HG02623 (cell line): ENCODE measurements around the gene DRAM1.
"Not testable (repeated sequence)": the region's sequence is repeated elsewhere in the genome, so short reads cannot be mapped to it uniquely, and the experiment has no call there.

Experiments used
- ATAC-seq: cut with Tn5 transposase; IDR thresholded peaks from one replicate; pipeline ENCODE4 v1.9.1; 2021; ENCODE audit warnings: moderate library complexity; ENCODE audit not compliant: unreplicated experiment

Gene DRAM1

DNA sequence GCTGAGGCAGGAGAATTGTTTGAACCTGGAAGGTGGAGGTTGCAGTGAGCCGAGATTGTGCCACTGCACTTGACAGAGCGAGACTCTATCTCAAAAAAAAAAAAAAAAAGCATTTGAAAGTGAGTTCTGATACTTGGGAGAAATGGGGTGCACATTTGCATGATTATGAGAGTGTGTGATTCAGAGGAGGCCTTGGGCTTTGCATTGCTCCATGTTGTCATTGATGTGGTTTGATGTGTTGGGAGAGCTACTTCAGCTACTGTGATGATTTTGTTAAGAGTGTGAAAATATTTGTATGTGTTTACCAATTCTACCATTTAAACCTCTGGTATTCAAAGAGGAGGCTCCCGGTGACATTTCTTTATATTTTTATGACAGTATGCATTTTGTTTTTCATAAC, 24.4 kb downstream of the DRAM1 start:
- no peak for ATAC-seq

DNA sequence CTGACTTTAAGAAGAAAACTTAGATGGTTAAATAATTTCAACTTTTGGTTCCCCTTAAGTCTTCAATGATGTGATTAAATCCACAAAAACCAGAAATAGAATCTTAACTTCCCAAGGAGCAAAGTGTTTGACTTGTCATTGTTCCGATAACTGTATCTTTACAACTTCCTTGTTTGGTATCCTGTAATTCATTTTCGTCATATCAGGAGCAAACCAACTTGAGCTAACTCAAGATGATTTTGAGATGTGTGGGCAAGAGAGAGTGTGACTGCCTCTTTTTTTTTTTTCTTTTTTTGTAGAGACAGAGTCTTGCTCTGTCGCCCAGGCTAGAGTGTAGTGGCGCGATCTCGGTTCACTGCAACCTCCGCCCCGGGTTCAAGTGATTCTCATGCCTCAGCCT, 25.3 kb downstream of the DRAM1 start:
- ATAC-seq = no peak

DNA sequence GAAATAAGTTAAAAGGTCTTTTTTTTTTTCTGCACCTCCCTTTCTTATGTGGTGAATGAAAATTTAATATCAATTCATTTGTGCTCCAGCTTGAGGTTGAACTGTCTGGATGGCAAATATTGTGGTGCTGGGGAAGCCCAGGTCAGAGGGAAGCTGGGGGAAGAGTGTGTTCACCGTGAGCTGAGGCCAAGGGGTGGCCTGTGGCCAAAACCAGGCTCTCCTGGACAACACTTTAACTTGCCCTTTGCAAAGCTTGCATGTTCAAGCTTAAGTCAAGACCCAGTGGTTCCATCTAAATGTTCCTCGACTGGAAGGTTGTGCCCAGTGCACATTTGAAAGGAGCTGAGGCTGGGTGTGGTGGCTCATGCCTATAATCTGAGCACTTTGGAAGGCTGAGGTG, 28.8 kb downstream of the DRAM1 start:
- ATAC-seq = no peak

DNA sequence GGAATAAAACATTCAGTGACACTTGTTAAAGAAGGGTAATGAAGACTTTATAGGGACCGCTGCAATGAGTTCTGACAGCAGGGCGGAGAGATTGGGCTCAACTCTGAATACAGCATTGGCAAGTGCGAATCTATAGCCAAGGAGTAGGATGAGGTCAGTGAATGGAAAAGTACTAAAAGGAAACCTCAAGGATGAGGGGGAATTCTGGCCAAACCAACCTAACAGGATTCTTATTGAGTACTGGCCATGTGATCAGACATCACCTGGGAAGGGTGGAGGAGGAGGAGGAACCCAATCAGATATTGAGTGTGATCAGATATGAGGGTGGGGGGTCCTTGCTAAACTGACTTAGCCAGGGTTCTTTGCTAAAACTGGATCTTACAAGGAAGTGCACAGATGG, 31.0 kb downstream of the DRAM1 start:
- no peak for ATAC-seq

DNA sequence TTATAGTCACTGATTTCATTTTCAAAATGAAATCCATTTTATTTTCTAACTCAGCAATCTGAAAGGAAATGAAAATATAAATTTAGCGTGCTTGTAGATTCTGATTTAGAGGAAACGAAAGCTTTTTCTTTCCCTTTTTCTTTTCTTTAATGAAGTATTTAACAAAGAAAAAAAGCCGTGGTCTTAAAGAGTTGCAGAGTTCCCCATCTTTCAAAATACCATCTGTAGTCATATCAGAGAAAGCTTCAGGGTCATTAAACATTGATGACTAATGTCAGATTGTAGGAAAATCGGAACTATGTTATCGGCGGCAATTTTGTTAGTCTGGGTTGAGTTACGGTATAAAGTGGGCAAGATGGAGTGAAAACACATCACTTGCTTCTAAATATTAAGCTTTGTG, 32.3 kb downstream of the DRAM1 start:
- no peak for ATAC-seq

DNA sequence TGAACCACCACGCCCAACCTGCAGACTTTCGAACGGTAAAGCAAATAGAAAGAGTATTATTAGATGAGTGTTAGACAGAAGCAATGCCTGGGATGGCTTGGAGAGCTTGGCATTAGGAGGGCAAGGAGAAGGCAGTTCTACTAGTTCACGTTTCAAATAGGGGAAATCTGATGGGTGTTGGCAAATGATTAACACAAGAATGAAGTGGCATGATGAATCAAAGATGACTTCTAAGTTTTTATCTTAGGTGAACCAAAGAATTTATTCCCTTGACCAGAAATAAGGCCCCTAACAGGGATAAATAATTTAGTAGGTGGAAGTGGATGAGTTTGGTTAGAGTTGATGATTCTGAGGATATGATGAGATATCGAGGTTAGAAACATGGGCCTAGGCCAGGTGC, 38.5 kb downstream of the DRAM1 start:
- no peak for ATAC-seq

DNA sequence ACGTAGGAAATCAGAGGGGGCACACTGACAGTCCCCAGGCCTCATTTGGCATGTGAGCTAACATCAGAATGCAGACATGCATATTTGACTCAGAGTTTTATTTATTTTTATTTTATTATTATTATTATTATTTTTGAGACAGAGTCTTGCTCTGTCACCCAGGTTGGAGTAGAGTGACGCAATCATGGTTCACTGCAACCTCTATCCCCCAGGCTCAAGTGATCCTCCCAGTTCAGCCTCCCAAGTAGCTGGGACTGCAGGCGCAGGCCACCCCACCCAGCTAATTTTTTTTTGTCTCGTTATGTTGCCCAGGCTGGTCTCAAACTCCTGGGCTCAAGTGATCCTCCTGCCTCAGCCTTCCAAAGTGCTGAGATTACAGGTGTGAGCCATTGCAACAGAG, 41.4 kb downstream of the DRAM1 start:
- not testable (repeated sequence) for ATAC-seq

DNA sequence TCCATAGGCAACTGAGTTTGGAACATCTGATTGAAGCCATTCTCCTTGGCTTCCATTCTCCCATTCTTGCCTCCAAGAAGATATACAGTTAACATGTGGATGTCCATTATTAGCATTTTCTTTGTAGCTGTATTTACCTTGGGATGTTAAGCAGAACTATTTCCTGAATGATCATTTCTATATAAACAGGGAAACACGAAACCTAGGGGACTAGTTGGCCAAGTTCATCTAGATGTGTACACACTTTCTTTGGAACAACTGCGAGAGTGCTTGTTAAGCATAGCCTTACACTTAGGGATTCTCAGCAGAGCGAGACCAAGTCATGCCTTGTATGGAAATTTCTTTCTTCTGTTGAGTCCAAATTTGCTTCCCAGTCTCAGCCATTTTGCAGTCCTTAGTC, 42.1 kb downstream of the DRAM1 start:
- ATAC-seq = no peak

DNA sequence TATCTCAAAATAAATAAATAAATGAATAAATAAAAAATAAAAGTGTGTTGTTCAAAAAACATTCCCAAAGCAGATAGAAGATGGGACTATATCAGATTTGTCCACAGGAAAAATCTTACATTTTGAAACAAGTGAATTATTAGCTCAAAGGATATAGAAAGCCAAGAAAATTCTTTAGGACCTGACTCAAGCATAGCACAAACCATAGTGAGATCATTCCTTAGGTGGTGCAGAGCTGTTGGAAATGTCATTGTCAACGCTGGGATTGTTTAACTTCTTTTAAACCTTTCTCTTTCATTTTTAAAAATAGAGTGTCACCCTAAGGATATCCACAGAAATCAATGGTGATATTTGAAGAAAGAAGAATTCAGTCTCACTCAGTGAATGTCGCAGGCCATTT, 43.5 kb downstream of the DRAM1 start:
- ATAC-seq = no peak

DNA sequence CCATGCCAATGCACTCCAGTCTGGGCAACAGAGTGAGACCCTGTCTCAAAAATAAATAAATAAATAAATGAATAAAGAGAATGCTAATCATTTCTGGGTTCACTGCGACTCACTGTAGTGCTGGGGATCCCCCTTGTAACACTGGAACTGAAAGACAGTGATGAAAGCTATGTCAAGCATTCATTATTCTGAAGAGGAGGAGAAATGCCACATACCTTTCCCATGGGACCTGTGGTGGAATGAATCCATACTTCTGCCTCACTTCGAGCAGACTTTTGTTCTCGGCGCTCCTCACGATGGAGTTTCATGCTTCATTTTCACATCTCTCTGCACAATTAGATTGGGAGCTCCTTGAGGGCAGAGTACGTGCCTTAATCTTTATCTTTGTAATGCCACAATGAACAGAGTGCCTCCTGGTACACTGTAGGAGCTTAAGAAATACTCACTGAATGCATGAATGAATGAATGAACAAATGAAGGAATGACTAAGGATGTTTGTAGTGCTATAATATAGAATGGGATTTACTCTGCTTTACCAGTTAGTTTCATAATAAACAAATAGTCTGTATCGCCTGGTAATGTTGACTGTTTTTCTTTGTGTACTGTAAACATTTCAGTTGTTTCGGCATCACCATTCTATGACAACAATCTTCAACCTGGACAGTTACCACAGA, 45.8 kb downstream of the DRAM1 start:
- ATAC-seq = no peak

DNA sequence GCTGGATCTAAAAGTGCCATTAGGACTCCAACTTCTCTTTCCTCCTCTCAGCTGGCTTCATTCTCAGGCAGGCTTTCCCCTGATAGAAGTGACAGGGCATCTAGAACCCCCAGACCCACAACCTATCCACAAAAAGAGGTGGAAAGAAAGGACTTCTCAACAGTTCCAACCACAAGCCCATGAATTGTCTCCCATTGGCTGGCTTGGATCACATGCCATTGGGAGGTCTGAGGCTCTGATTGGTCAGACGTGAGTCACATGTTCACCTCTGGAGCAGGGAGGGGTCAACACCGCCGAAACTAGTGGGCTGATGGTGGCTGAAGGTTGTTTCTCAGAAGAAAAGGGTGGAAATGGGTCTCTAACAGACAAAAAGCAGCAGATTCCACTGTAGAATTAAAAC, 47.2 kb downstream of the DRAM1 start:
- no peak for ATAC-seq

DNA sequence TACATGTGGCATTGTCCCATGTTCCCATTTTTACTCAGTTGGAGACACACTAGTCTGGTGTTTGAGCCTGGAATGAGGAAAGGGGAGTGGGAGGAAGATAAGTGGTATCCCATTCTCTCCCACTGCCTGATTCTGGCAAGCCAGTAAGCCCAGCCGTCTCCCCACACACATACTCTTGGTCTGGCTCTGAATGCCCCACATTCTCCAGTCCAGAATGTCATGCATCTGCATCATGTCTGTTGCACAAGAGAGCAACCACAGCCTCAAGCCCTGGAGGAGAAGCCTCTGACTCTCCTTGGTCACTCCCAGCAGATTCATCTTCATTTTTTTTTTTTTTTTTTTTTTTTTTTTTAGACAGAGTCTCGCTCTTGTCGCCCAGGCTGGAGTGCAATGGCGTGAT, 48.0 kb downstream of the DRAM1 start:
- no peak for ATAC-seq

DNA sequence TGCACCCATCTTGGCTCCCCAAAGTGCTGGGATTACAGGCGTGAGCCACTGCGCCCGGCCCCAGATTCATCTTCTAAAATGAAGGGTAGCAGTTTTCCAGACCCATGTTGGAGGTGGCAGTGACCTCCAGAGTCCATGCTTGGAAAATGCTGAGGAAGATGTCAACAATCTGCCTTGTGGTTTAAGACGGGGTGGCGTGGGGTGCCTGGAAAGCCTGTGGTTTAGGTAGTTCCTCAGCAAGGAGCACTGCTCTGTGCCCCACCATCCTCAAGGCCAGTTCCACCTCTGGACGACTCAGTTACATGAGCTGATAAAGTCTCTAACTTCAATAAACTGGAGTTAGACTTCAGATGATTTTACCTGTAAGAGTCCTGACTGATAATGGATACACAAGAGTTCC, 48.6 kb downstream of the DRAM1 start:
- ATAC-seq = no peak

DNA sequence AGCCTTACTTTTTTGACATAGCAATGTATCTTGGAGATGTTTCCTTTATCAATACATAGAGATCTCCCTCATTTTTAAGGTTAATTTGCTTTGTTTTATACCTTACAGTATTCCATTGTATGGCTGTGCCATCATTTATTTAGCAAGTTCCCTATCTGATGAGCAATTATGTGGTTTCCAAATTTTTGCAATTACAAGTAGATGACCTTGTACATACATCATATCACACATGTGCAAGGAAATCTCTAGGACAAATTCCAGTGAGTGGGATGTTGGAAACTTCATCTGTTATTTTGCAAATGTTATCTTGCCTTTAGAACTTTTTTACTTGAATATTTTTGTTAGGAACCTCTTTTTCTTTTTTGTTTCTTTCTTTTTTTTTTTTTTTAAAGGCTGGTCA, 49.7 kb downstream of the DRAM1 start:
- no peak for ATAC-seq

DNA sequence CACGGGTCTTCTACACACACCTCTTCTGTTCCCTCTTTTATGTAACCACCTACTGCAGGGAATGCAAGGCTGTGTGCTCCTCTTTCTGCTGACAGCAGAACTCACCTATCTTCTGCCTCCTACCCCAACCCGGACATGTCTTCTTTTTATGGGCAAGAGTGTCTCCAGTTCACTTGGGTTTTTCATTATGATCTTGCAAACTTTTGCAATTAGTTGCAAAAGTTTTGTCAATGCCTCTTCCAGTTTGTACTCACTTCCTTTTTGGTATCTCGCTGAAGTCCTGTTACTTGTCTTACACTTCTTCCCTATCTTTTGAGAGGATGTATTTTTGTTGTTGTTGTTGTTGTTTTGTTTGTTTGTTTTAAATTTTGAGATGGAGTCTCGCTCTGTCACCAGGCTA, 50.6 kb downstream of the DRAM1 start:
- no peak for ATAC-seq

DNA sequence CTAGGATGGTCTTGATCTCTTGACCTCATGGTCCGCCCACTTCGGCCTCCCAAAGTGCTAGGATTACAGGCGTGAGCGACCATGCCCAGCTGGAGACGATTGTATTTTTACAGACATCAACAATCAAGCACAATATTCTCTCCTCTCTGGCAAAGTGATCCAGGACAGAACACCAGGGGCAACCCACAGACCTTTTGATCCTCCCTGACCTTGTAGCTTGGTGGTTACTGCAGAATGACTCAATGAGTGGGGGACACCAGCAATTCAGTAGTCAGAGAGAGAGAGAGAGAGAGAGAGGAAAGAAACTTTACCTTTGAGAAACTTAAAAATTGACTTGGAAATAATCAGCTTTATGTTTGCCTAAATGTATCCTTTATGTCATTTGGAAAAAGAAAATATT, 51.2 kb downstream of the DRAM1 start:
- no peak for ATAC-seq

DNA sequence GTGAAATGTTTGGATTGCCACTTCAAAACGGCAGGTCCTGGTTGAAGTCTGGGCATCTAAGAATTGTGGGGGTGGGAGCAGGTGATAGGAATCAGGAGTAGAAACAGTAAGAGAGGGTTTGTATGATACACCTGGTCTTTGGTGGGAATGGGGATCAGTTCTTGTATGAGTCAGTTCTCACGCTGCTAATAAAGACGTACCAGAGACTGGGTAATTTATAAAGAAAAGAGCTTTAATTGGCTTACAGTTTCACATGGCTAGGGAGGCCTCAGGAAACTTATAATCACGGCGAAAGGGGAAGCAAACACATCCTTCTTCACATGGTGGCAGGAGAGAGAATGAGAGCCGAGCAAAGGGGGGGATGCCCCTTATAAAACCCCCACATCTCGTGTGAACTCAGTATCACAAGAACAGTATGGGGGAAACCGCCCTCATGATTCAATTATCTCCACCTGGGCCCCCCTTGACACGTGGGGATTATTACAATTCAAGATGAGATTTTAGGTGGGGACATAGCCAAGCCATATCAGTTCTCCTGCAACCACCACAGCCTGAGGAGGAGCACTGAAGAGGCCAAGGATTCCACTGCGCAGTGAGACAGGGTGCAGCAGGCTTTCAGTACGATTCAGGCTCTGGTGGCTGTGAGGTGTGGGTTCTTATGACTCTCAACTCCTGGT, 52.1 kb downstream of the DRAM1 start:
- ATAC-seq = no peak

DNA sequence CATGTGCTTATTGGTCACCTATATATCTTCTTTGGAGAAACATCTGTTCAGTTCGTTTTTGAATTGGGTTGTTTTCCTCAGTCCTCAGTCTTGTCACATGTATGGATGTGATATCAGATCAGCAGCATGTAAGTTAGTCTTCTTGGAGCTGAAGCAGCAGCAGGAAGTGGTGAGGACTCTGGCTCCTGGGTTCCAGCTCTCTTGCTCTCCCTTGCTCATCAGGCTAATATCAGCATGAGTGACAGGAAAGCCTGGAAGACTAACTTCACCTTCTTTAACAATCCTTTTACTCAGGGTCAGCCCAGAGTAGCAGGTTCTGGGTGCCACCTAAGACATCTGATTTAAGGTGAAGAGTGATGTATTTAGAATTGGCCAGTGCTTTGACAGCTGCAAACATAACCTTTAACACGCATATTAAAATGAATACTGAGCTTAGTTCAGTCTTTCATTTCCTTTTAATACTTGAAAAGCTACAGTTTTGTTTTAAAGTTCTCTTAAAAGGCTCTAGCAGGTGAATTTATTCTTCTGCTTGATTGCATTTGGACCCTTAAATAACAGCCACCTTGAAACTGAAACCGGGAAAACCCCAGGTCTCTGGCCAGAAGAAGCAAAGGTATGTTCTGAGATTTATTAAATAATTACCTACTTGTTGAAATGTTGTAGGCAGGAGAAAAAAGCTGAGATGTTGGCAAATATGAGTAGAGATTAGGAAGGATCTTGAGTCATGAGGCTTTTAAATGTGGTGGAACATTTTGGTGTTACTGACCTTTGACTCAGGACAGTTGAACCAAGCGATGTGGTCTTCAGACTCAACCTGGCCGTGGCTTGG, 54.3 kb downstream of the DRAM1 start:
- ATAC-seq = peak; percentile 30

DNA sequence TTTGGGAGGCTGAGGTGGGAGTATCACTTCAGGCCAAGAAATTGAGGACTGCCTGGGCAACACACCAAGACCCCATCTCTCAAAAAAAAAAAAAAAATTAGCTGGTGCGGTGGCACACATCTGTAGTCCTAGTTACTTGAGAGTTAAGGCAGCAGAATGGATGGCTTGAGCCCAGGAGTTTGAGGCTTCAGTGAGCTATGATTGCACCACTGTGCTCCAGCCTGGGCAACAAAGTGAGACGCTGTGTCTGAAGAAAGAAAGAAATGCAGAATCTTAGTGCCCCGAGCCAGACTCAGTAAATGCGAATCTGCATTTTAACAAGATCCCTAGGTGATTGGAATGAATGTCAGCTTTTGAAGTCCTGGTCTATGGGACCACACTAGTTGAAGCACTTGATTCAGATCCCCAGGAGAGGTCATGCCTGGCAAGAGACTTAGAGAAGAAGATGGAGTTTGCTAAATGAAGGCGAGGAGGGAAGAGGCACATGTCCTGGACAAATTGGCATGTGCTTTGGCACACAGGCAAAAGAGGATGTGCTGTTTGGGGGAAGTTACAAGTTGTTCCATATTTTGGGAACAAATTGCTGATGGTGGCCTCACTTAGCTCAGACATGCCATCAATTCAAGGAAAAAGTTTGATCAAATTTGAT, 56.6 kb downstream of the DRAM1 start:
- no peak for ATAC-seq

DNA sequence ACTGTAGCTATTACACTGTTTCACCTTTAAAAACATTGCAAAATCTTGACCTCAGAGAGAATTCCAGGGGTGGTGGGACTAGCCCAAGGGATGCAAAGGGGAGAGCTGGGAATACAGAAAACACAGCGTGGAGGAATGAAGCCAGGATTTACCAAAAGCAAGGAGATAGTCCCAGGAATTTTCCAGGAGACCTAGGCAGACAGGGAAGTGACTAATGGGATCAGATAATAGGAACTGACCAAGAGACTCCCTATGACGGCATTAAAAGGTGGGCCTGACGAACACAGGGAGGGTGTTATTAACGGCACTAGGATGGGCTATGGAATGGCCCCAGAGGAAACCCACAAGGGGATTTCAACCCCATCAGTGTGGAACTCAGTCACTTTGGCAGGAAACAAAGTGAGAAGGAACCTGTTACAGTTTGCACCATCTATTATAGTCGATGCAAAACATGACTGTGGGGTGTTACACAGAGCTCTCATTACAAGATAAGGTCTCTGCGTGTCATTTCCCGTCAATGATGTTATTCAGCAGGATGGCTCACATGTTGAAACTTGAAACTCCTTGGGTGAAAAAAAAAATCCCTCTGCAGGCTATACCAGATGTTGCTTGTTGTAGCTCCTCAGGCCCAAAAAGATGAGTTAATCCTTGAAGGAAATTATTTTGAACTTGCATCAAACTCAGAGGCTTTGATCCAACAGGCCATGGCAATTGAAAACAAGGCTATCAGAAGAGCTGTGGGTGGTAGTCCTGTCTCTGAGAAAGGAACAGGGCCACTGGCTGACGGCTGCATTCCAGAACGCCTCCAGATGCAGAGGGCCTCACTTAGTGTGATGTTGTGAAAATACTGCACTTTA, 58.7 kb downstream of the DRAM1 start:
- ATAC-seq = peak; percentile 69

DNA sequence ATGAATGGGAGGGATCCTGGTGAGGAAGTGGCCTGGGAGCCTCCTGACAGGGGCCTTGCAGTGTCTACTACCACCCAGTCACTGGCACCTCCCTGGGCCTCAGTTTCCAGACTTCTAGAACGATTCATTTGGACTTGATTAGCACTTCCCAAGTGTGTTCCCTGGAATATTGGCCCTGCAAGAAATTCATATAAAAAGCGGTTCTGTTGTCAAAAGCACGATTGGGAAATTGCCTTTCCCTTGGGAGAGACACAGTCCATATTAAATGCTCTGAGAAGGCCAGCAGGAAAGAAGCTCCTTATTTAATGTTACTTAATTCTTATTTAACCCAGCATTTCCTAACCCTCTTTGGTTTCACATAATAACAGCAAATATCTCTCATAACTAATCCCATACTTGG, 61.9 kb downstream of the DRAM1 start:
- no peak for ATAC-seq
